ENCODE measurements around the gene KCNK1. TPM values are rescaled to one million over a fixed set of nuclear protein-coding genes. Genes with fewer than 3 reads are reported as not detected.

The KCNK1 gene
- total and polyA plus RNA-seq, 2 of the 4 experiments (the other 2 are of a cell fraction), result 0.90 to 1.6 TPM

DNA sequence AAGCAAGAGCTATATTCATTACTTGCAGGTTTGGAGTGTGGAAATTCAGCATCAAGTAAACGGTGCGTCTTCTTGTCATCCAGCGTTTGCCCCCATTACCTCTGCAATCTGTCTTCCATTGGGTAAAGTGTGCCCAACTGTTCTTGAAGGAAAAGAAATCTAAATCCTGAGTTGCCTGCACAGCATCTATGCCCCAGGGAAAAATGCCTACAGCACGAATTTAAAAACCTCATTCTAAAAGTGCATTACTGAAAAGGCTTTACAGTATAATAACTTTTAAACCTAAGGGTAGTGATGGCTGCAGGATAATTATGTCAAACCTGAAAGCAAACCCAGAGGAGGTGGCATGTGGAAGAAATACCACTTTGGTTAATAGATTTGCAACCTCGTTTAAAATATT is 37.2 kb downstream of the KCNK1 start:
- no peaks in the 10 kb centered on the region for H3K27me3 ChIP-seq (ENCODE audit: control insufficient read depth, insufficient read depth, low read length)
- no CpG with 5 or more reads among the region's 5 CpGs for WGBS, 2 experiments (ENCODE audit: extremely low coverage in 2 of 2, insufficient read length in 1 of 2)
- no peak overlapping the region for H3K9ac ChIP-seq (ENCODE audit: low read depth, low read length)
- in situ Hi-C loops (cut with MboI; ENCODE audit: low sequenced_read_pairs) (no loop called here), intact Hi-C loops (cut with micrococcal nuclease) (no loop called here), dilution Hi-C loops (cut with HindIII; ENCODE audit: low sequenced_read_pairs, unreplicated experiment) (no loop called here)
- H3K27ac ChIP-seq (ENCODE audit: insufficient read depth, low read length), result no peak overlapping the region
- H4K91ac ChIP-seq (ENCODE audit: insufficient read depth, low read depth, low read length), result no peak overlapping the region
- no peak for TF ChIP-seq CEBPB (IDR thresholded peaks at IDR 0.05; ENCODE audit: low read depth, low read length)
- TF ChIP-seq, protein P1, sequence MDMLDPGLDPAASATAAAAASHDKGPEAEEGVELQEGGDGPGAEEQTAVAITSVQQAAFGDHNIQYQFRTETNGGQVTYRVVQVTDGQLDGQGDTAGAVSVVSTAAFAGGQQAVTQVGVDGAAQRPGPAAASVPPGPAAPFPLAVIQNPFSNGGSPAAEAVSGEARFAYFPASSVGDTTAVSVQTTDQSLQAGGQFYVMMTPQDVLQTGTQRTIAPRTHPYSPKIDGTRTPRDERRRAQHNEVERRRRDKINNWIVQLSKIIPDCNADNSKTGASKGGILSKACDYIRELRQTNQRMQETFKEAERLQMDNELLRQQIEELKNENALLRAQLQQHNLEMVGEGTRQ (IDR thresholded peaks at IDR 0.05; ENCODE audit: low read depth, low read length), result no peak
- TF ChIP-seq, protein P2, sequence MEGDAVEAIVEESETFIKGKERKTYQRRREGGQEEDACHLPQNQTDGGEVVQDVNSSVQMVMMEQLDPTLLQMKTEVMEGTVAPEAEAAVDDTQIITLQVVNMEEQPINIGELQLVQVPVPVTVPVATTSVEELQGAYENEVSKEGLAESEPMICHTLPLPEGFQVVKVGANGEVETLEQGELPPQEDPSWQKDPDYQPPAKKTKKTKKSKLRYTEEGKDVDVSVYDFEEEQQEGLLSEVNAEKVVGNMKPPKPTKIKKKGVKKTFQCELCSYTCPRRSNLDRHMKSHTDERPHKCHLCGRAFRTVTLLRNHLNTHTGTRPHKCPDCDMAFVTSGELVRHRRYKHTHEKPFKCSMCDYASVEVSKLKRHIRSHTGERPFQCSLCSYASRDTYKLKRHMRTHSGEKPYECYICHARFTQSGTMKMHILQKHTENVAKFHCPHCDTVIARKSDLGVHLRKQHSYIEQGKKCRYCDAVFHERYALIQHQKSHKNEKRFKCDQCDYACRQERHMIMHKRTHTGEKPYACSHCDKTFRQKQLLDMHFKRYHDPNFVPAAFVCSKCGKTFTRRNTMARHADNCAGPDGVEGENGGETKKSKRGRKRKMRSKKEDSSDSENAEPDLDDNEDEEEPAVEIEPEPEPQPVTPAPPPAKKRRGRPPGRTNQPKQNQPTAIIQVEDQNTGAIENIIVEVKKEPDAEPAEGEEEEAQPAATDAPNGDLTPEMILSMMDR (conservative IDR thresholded peaks at IDR 0.05; ENCODE audit: low read depth, low read length), result no peak
- TF ChIP-seq POLR2A (IDR thresholded peaks at IDR 0.05; ENCODE audit: low read depth, low read length), result no peak
- no peak for TF ChIP-seq RFX5 (IDR thresholded peaks at IDR 0.05; ENCODE audit: low read depth, low read length)
- no peak for TF ChIP-seq RCOR1 (IDR thresholded peaks at IDR 0.05; ENCODE audit: insufficient replicate concordance, low read length)
- TF ChIP-seq CHD1 (IDR thresholded peaks at IDR 0.05; ENCODE audit: low read depth, low read length), result no peak
- no peak for TF ChIP-seq BHLHE40 (IDR thresholded peaks at IDR 0.05; ENCODE audit: low read depth, low read length)
- TF ChIP-seq MAZ (IDR thresholded peaks at IDR 0.05; ENCODE audit: borderline replicate concordance, low read depth, low read length), result no peak
- TF ChIP-seq, protein P3, sequence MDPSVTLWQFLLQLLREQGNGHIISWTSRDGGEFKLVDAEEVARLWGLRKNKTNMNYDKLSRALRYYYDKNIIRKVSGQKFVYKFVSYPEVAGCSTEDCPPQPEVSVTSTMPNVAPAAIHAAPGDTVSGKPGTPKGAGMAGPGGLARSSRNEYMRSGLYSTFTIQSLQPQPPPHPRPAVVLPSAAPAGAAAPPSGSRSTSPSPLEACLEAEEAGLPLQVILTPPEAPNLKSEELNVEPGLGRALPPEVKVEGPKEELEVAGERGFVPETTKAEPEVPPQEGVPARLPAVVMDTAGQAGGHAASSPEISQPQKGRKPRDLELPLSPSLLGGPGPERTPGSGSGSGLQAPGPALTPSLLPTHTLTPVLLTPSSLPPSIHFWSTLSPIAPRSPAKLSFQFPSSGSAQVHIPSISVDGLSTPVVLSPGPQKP (IDR thresholded peaks at IDR 0.05; ENCODE audit: borderline replicate concordance, low read depth, low read length), result no peak
- TF ChIP-seq SMC3 (IDR thresholded peaks at IDR 0.05; ENCODE audit: low read depth, low read length), result no peak
- TF ChIP-seq MXI1 (IDR thresholded peaks at IDR 0.05; ENCODE audit: borderline replicate concordance, low read depth, low read length), result no peak
- no peak for TF ChIP-seq MAFK (IDR thresholded peaks at IDR 0.05; ENCODE audit: low read depth, low read length)
- TF ChIP-seq NFE2L2 (IDR thresholded peaks at IDR 0.05; ENCODE audit: low read depth, low read length), result no peak
- TF ChIP-seq FOS (IDR thresholded peaks at IDR 0.05; ENCODE audit: low read depth, low read length), result no peak
- TF ChIP-seq RAD21 (IDR thresholded peaks at IDR 0.05; ENCODE audit: low read length), result no peak
- no TSS peak for BruUV-seq (replicated peaks)
- no peak overlapping the region for H2AK5ac ChIP-seq (ENCODE audit: low read depth, low read length)
- H4K20me1 ChIP-seq (ENCODE audit: insufficient read depth, low read length), result no peaks in the 10 kb centered on the region
- H2AFZ ChIP-seq (replicated peaks; ENCODE audit: low read length, poor library complexity), result no peak overlapping the region
- H2BK5ac ChIP-seq (ENCODE audit: low read depth, low read length, poor library complexity, severe bottlenecking), result no peak overlapping the region
- H3K18ac ChIP-seq (ENCODE audit: low read depth, low read length), result no peak overlapping the region
- H3K4me3 ChIP-seq (ENCODE audit: insufficient read depth, low read depth, low read length), result no peak overlapping the region
- no peak overlapping the region for H3K23ac ChIP-seq (ENCODE audit: low read depth, low read length)
- ChIA-PET CTCF (no interaction called here), POLR2A (ENCODE audit: unreplicated experiment) (no interaction called here)
- H2BK15ac ChIP-seq (ENCODE audit: low read depth, low read length), result no peak overlapping the region
- H3K4ac ChIP-seq (ENCODE audit: low read depth, low read length), result no peak overlapping the region
- H4K8ac ChIP-seq (ENCODE audit: low read depth in 2 of 2, low read length in 2 of 2), result no peak overlapping the region
- H3K4me2 ChIP-seq (ENCODE audit: low read depth, low read length), result no peak overlapping the region
- no peak overlapping the region for H3K56ac ChIP-seq (ENCODE audit: extremely low read depth, insufficient read depth, low read length)
- H3K36me3 ChIP-seq (ENCODE audit: control insufficient read depth, insufficient read depth, low read length), result no peaks in the 10 kb centered on the region
- H2BK20ac ChIP-seq (ENCODE audit: low read depth, low read length), result no peak overlapping the region
- no peaks in the 10 kb centered on the region for H3K79me1 ChIP-seq (ENCODE audit: low read depth in 1 of 2, low read length in 2 of 2)
- H4K5ac ChIP-seq (ENCODE audit: low read depth, low read length), result no peak overlapping the region
- H3K9me1 ChIP-seq (ENCODE audit: insufficient read depth, low read length), result no peaks in the 10 kb centered on the region
- H3K4me1 ChIP-seq (ENCODE audit: control insufficient read depth, insufficient read depth, low read length), result peaks cover 5% of the 10 kb centered on the region; the same call in 1 of the 2 replicates
- H3K14ac ChIP-seq (replicated peaks; ENCODE audit: low read depth, low read length), result no peak overlapping the region
- H2BK120ac ChIP-seq (ENCODE audit: low read depth, low read length), result no peak overlapping the region
- peaks cover 14% of the 10 kb centered on the region for H3K9me3 ChIP-seq (ENCODE audit: control insufficient read depth, insufficient read depth, low read length)
- DNase-seq, result no peak
- no peak for ATAC-seq (ENCODE audit: low read depth)
- H2AK9ac ChIP-seq (replicated peaks; ENCODE audit: low read depth, low read length, poor library complexity), result no peak overlapping the region

All from IMR-90 (cell line).